GM12878 (cell line): Measurements from ENCODE around the gene ZNF618. TPM values are rescaled to one million over a fixed set of nuclear protein-coding genes. Genes with fewer than 3 reads are reported as not detected.

Source experiments
- ATAC-seq: fragments of 200-7000 bp; cut with Tn5 transposase; 3 replicates; pipeline ENCODE4 v1.9.1; 2020; ENCODE audit warnings: mild to moderate bottlenecking, moderate library complexity
- BruUV-seq: library from RNA; stranded (reverse); fragments of 400-500 nt; replicated peaks from 2 replicates; lab custom pipeline; 2021; lab: Mats Ljungman, UMichigan
- CTCF ChIA-PET: fragments of 300-600 bp; sonication (Branson Sonifier 250); formaldehyde crosslinking; extraction: SDS; loops from one replicate; lab custom pipeline; 2021; ENCODE audit warnings: inconsistent platforms; lab: Yijun Ruan, JAX
- POLR2A ChIA-PET: fragments of 350-600 bp; formaldehyde crosslinking; extraction: SDS; loops from one replicate; lab custom pipeline; 2021; ENCODE audit warnings: inconsistent platforms; lab: Charles Lee
- RAD21 ChIA-PET: fragments of 300-600 bp; sonication (Branson Sonifier 250); formaldehyde crosslinking; loops from one replicate; lab custom pipeline; 2023; ENCODE audit warnings: antibody characterized with exemption; ENCODE audit not compliant: unreplicated experiment; lab: Charles Lee
- SMC1A ChIA-PET: fragments of 300-600 bp; sonication (Branson Sonifier 250); formaldehyde crosslinking; loops from one replicate; lab custom pipeline; 2023; ENCODE audit not compliant: unreplicated experiment, uncharacterized antibody; lab: Charles Lee
- DNase-seq: peaks from one replicate; pipeline ENCODE4 v3.0.0-alpha.2; 2011; ENCODE audit warnings: low read depth, low spot score
- FAIRE-seq: peaks from 3 replicates; lab custom pipeline; 2011; peaks lifted over from hg19 to GRCh38; lab: Jason Lieb, UNC
- H2AFZ ChIP-seq: 2 replicates; pipeline ENCODE4 v1.6.0; 2011; ENCODE audit warnings: low read depth, low read length, control low read depth; ENCODE audit not compliant: control insufficient read depth
- H3K27ac ChIP-seq: 2 replicates; pipeline ENCODE4 v1.5.1; 2011; ENCODE audit warnings: control low read depth; ENCODE audit not compliant: control insufficient read depth, insufficient read depth
- H3K27me3 ChIP-seq, 2 experiments: replicated peaks in 1 of 2; 2 replicates each; pipeline versions ENCODE4 v1.6.0 to v1.6.1; 2011; ENCODE audit warnings: low read length in 1 of 2; ENCODE audit not compliant: control insufficient read depth in 2 of 2, insufficient read depth in 2 of 2
- H3K36me3 ChIP-seq, 2 experiments: 2 replicates each; pipeline ENCODE4 v1.5.1; 2011; ENCODE audit warnings: low read length in 1 of 2; ENCODE audit not compliant: control insufficient read depth in 2 of 2, insufficient read depth in 2 of 2
- H3K4me1 ChIP-seq: 2 replicates; pipeline ENCODE4 v1.6.1; 2011; ENCODE audit warnings: mild to moderate bottlenecking, low read length, moderate library complexity, mixed read lengths; ENCODE audit not compliant: control insufficient read depth, insufficient read depth
- H3K4me2 ChIP-seq: 2 replicates; pipeline ENCODE4 v1.6.0; 2011; ENCODE audit warnings: control low read depth; ENCODE audit not compliant: control insufficient read depth, insufficient read depth
- H3K4me3 ChIP-seq: fragments of 200-600 bp; sonication (generic); 2 replicates; pipeline ENCODE4 v1.5.1; 2016
- H3K79me2 ChIP-seq: 2 replicates; pipeline ENCODE4 v1.6.0; 2011; ENCODE audit warnings: low read length; ENCODE audit not compliant: control insufficient read depth, insufficient read depth
- H3K9ac ChIP-seq: 2 replicates; pipeline ENCODE4 v1.8.0; 2011; ENCODE audit warnings: low read length, control low read depth, mixed read lengths; ENCODE audit not compliant: control insufficient read depth, insufficient read depth
- H3K9me3 ChIP-seq: replicated peaks from 3 replicates; pipeline ENCODE4 v1.5.1; 2011; ENCODE audit warnings: mild to moderate bottlenecking, low read length; ENCODE audit not compliant: control insufficient read depth, insufficient read depth
- H4K20me1 ChIP-seq: 2 replicates; pipeline ENCODE4 v1.6.0; 2011; ENCODE audit not compliant: control insufficient read depth, insufficient read depth
- ASH2L ChIP-seq: fragments of 300-600, 200-600 bp; sonication (generic); IDR thresholded peaks from 2 replicates; pipeline ENCODE4 v1.6.1; 2017; ENCODE audit warnings: low read depth, mild to moderate bottlenecking, borderline replicate concordance
- BACH1 ChIP-seq: fragments of 450-650 bp; IDR thresholded peaks from 2 replicates; pipeline ENCODE4 v1.6.1; 2017; ENCODE audit warnings: mild to moderate bottlenecking, borderline replicate concordance
- CHD2 ChIP-seq: IDR thresholded peaks from 2 replicates; pipeline ENCODE4 v1.6.1; 2011; ENCODE audit warnings: low read depth, low read length, improper control_type of control experiment, borderline replicate concordance
- EP300 ChIP-seq, 2 experiments: fragments of 150-350 bp in 1 of 2; IDR thresholded peaks; 2 replicates each; pipeline ENCODE4 v1.6.1; 2011 to 2012; ENCODE audit warnings: low read depth in 2 of 2, low read length in 2 of 2, borderline replicate concordance in 1 of 2, improper control_type of control experiment in 1 of 2, inconsistent platforms in 1 of 2; ENCODE audit not compliant: control insufficient read depth in 1 of 2
- FOXM1 ChIP-seq: IDR thresholded peaks from 2 replicates; pipeline ENCODE4 v1.6.1; 2012; ENCODE audit warnings: low read depth, mild to moderate bottlenecking, inconsistent platforms, low read length, moderate library complexity
- NR2C2 ChIP-seq: IDR thresholded peaks from 2 replicates; pipeline ENCODE4 v1.6.1; 2011; ENCODE audit warnings: borderline replicate concordance, low read depth; ENCODE audit not compliant: control insufficient read depth, insufficient read length
- POU2F2 ChIP-seq: IDR thresholded peaks from 3 replicates; pipeline ENCODE4 v1.6.1; 2011; ENCODE audit warnings: low read depth, mild to moderate bottlenecking, low read length, borderline replicate concordance
- WGBS: methylation state at CpG from one replicate; pipeline ENCODE4 v1.1.6; 2016; ENCODE audit warnings: low lambda C conversion rate; ENCODE audit not compliant: insufficient replicate concordance, insufficient coverage; ENCODE audit errors: missing lambda C conversion rate; 5-methylcytosine and 5-hydroxymethylcytosine counted together
- in situ Hi-C: fragments of 300-500 bp; cut with MboI; formaldehyde crosslinking; loops from 9 replicates; pipeline ENCODE4 v1.14.3; 2018; ENCODE audit warnings: mixed read lengths
- intact Hi-C: fragments of 100-400 bp; cut with micrococcal nuclease; formaldehyde crosslinking; loops from one replicate; pipeline ENCODE4 v1.14.2; 2022; ENCODE audit not compliant: unreplicated experiment
- polyA plus RNA-seq, 11 experiments: library from polyadenylated mRNA; depleted of rRNA in 4 of 11; unstranded in 6 of 11; stranded (reverse) in 5 of 11; fragments of >200 nt; fragmentation: Nextera tagmentation in 4 of 11; fragmentation: Illumina TruSeq in 1 of 11; extraction: Ambion mirVana in 4 of 11; extraction: Trizol in 1 of 11; gene quantifications; 1 replicate in 1 of 11; 2 replicates in 10 of 11; pipeline versions ENCODE4 v1.2.1 to v1.2.3, GENCODE V29; 2011 to 2016; ENCODE audit warnings: inconsistent platforms in 2 of 11, missing spikeins in 2 of 11, low read depth in 1 of 11
- total RNA-seq, 4 experiments: library from RNA; depleted of rRNA in 3 of 4; stranded (reverse); fragments of >200 nt in 3 of 4; fragmentation: Illumina TruSeq in 1 of 4; extraction: Trizol in 1 of 4; gene quantifications; 2 replicates each; pipeline versions ENCODE4 v1.2.1 to v1.2.3, GENCODE V29; 2013 to 2021
- TF ChIP-seq, protein P1 (sequence below): fragments of 450-650 bp; conservative IDR thresholded peaks from 2 replicates; pipeline ENCODE4 v1.6.1; 2017; ENCODE audit warnings: mild to moderate bottlenecking, moderate library complexity
- TF ChIP-seq, protein P2 (sequence below): fragments of 450-650 bp; IDR thresholded peaks from 2 replicates; pipeline ENCODE4 v1.6.1; 2016; ENCODE audit warnings: mild to moderate bottlenecking, moderate library complexity, borderline replicate concordance

The ZNF618 gene
- total and polyA plus RNA-seq, 10 of the 15 experiments (the other 5 are each of a cell fraction or from before 2014, with no cell fraction given) = 0.01 to 0.24 (median 0.06) TPM; not detected in 2

GRCh38 chr9:114105236-114105635, 229.1 kb downstream of the ZNF618 start:
- Histone ChIP-seq H3K79me2 (no peaks in the 10 kb centered on the region), H3K36me3 (no peaks in the 10 kb centered on the region), H2AFZ (no peak overlapping the region), H3K4me1 (no peaks in the 10 kb centered on the region; the same call in 1 of the 2 replicates), H3K4me2 (no peak overlapping the region), H3K27ac (no peak overlapping the region), H3K4me3 (no peak overlapping the region), H3K27me3 (no peaks in the 10 kb centered on the region; a peak in 1 of 4 replicates), H3K9ac (no peak overlapping the region), H3K9me3 (no peaks in the 10 kb centered on the region), H4K20me1 (no peaks in the 10 kb centered on the region)
- ATAC-seq (no peak), FAIRE-seq (no peak), DNase-seq (no peak)
- in situ Hi-C loops = no loop called here
- ChIA-PET RAD21 (no interaction called here), CTCF (interaction anchor here (0.6 to 3.9 kb wide), 2 partner anchors 11 to 78 kb away, joined by 3 to 16 read pairs; no protein-coding TSS in a partner anchor), POLR2A (interaction anchor here (0.5 kb wide), 1 partner anchor 188 kb away, joined by 3 read pairs; no protein-coding TSS in a partner anchor), SMC1A (interaction anchor here (1.1 kb wide), 1 partner anchor 174 kb away, joined by 4 read pairs; no protein-coding TSS in a partner anchor)
- intact Hi-C loops = no loop called here
- WGBS = 42% methylated on average over 5 of the region's 5 CpGs
- TF ChIP-seq CHD2 = no peak
- no peak for TF ChIP-seq NR2C2
- no peak for TF ChIP-seq FOXM1
- TF ChIP-seq, protein P1, sequence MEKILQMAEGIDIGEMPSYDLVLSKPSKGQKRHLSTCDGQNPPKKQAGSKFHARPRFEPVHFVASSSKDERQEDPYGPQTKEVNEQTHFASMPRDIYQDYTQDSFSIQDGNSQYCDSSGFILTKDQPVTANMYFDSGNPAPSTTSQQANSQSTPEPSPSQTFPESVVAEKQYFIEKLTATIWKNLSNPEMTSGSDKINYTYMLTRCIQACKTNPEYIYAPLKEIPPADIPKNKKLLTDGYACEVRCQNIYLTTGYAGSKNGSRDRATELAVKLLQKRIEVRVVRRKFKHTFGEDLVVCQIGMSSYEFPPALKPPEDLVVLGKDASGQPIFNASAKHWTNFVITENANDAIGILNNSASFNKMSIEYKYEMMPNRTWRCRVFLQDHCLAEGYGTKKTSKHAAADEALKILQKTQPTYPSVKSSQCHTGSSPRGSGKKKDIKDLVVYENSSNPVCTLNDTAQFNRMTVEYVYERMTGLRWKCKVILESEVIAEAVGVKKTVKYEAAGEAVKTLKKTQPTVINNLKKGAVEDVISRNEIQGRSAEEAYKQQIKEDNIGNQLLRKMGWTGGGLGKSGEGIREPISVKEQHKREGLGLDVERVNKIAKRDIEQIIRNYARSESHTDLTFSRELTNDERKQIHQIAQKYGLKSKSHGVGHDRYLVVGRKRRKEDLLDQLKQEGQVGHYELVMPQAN = no peak
- no peak for TF ChIP-seq EP300 (IDR thresholded peaks at IDR 0.05; ENCODE audit: borderline replicate concordance in 1 of 2, control insufficient read depth in 1 of 2, low read depth in 2 of 2, low read length in 2 of 2)
- TF ChIP-seq, protein P2, sequence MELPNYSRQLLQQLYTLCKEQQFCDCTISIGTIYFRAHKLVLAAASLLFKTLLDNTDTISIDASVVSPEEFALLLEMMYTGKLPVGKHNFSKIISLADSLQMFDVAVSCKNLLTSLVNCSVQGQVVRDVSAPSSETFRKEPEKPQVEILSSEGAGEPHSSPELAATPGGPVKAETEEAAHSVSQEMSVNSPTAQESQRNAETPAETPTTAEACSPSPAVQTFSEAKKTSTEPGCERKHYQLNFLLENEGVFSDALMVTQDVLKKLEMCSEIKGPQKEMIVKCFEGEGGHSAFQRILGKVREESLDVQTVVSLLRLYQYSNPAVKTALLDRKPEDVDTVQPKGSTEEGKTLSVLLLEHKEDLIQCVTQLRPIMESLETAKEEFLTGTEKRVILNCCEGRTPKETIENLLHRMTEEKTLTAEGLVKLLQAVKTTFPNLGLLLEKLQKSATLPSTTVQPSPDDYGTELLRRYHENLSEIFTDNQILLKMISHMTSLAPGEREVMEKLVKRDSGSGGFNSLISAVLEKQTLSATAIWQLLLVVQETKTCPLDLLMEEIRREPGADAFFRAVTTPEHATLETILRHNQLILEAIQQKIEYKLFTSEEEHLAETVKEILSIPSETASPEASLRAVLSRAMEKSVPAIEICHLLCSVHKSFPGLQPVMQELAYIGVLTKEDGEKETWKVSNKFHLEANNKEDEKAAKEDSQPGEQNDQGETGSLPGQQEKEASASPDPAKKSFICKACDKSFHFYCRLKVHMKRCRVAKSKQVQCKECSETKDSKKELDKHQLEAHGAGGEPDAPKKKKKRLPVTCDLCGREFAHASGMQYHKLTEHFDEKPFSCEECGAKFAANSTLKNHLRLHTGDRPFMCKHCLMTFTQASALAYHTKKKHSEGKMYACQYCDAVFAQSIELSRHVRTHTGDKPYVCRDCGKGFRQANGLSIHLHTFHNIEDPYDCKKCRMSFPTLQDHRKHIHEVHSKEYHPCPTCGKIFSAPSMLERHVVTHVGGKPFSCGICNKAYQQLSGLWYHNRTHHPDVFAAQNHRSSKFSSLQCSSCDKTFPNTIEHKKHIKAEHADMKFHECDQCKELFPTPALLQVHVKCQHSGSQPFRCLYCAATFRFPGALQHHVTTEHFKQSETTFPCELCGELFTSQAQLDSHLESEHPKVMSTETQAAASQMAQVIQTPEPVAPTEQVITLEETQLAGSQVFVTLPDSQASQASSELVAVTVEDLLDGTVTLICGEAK = no peak
- TF ChIP-seq POU2F2 = no peak
- TF ChIP-seq ASH2L = no peak
- no peak for TF ChIP-seq BACH1
- no TSS peak for BruUV-seq

Other genes with a start within 250 kb of the ZNF618 start
- gene AMBP, start 202.0 kb downstream of the ZNF618 start, total RNA-seq (2014; rRNA removed) = 0.05 TPM in 1 of 2 replicates, not detected in the other
- gene AMBP, start 202.0 kb downstream of the ZNF618 start, total RNA-seq (2014; rRNA removed; fragmentation: Illumina TruSeq; extraction: Trizol) = not detected in 2 replicates
- gene AMBP, start 202.0 kb downstream of the ZNF618 start, total RNA-seq (2021) = 1.9 and 2.3 TPM in 2 replicates
- 0.09 and 0.18 TPM in 2 replicates for gene AMBP, start 202.0 kb downstream of the ZNF618 start, polyA plus RNA-seq (2011; rRNA removed)
- not detected in 2 replicates for gene AMBP, start 202.0 kb downstream of the ZNF618 start, polyA plus RNA-seq (2014; fragmentation: Illumina TruSeq; extraction: Trizol)
- gene AMBP, start 202.0 kb downstream of the ZNF618 start, polyA plus RNA-seq (2014; fragmentation: Nextera tagmentation; extraction: Ambion mirVana) = not detected
- not detected in 2 replicates for gene AMBP, start 202.0 kb downstream of the ZNF618 start, polyA plus RNA-seq (2014; rRNA removed)
- gene AMBP, start 202.0 kb downstream of the ZNF618 start, polyA plus RNA-seq (2016; fragmentation: Nextera tagmentation; extraction: Ambion mirVana) = under 1 TPM in 1 of 2 experiments, not detected in 1; 0.11 TPM
- gene KIF12, start 223.0 kb downstream of the ZNF618 start, total RNA-seq (2014; rRNA removed) = not detected in 2 replicates
- gene KIF12, start 223.0 kb downstream of the ZNF618 start, total RNA-seq (2014; rRNA removed; fragmentation: Illumina TruSeq; extraction: Trizol) = not detected in 2 replicates
- gene KIF12, start 223.0 kb downstream of the ZNF618 start, total RNA-seq (2021) = 0.27 TPM in 1 of 2 replicates, not detected in the other
- not detected in 2 replicates for gene KIF12, start 223.0 kb downstream of the ZNF618 start, polyA plus RNA-seq (2011; rRNA removed)
- gene KIF12, start 223.0 kb downstream of the ZNF618 start, polyA plus RNA-seq (2014; fragmentation: Illumina TruSeq; extraction: Trizol) = not detected in 2 replicates
- not detected for gene KIF12, start 223.0 kb downstream of the ZNF618 start, polyA plus RNA-seq (2014; fragmentation: Nextera tagmentation; extraction: Ambion mirVana)
- gene KIF12, start 223.0 kb downstream of the ZNF618 start, polyA plus RNA-seq (2014; rRNA removed) = not detected in 2 replicates
- gene KIF12, start 223.0 kb downstream of the ZNF618 start, polyA plus RNA-seq (2016; fragmentation: Nextera tagmentation; extraction: Ambion mirVana) = not detected